Tibial nerve (tissue), 3 donors: ENCODE results near the gene NAPG.

Experiments
- EP300 ChIP-seq, 2 donors: sonication (generic); formaldehyde crosslinking; IDR thresholded peaks; one replicate each; pipeline ENCODE4 v1.6.1; 2017; ENCODE audit warnings: antibody characterized with exemption in 2 of 2, mild to moderate bottlenecking in 1 of 2
- POLR2A ChIP-seq, 2 donors: fragments of 450-650 bp; IDR thresholded peaks; one replicate each; pipeline ENCODE4 v1.6.1; 2017; ENCODE audit warnings: antibody characterized with exemption in 2 of 2, mild to moderate bottlenecking in 2 of 2, moderate library complexity in 2 of 2

- TF ChIP-seq EP300 (IDR thresholded peaks at IDR 0.05): no peak
- TF ChIP-seq POLR2A (IDR thresholded peaks at IDR 0.05): no peak
Observed at GRCh38 chr18:10488017-10488416, 37.8 kb upstream of the NAPG start.
